Measurements from ENCODE around the gene RASSF8. TPM values are rescaled to one million over a fixed set of nuclear protein-coding genes. Genes with fewer than 3 reads are reported as not detected.

RASSF8 gene
- total RNA-seq, 2 experiments from 2014 or later: not detected

GRCh38 chr12:26077915-26078702 is 119.6 kb downstream of the RASSF8 start:
- no peak for TF ChIP-seq EZH2phosphoT487 (IDR thresholded peaks at IDR 0.05; ENCODE audit: borderline replicate concordance, low read depth, low read length)
- DNase-seq (ENCODE audit: low spot score): no peak
- H3K4me1 ChIP-seq (ENCODE audit: insufficient read depth, low read length, poor library complexity, severe bottlenecking): no peaks in the 10 kb centered on the region
- no peak overlapping the region for H3K27ac ChIP-seq (ENCODE audit: low read depth, low read length, poor library complexity, severe bottlenecking)
- no peaks in the 10 kb centered on the region for H3K9me2 ChIP-seq (ENCODE audit: insufficient read depth, low read length)
- no peaks in the 10 kb centered on the region for H3K9me3 ChIP-seq (ENCODE audit: low read length)
- H2AFZ ChIP-seq (ENCODE audit: low read length): no peak overlapping the region
- intact Hi-C loops (cut with micrococcal nuclease; ENCODE audit: unreplicated experiment): no loop called here
- H3K4me3 ChIP-seq (ENCODE audit: low read depth, low read length, poor library complexity, severe bottlenecking): no peak overlapping the region
- ChIA-PET POLR2A (no interaction called here), CTCF (ENCODE audit: unreplicated experiment) (no interaction called here)
- no peaks in the 10 kb centered on the region for H3K79me2 ChIP-seq (ENCODE audit: insufficient read depth, low read depth, low read length)
- no TSS peak for BruUV-seq (replicated peaks)
- H3K4me2 ChIP-seq (ENCODE audit: low read length): no peak overlapping the region
- H3K36me3 ChIP-seq (ENCODE audit: insufficient read depth, low read length): no peaks in the 10 kb centered on the region
- no peaks in the 10 kb centered on the region for H4K20me1 ChIP-seq (ENCODE audit: insufficient read depth, low read length)

- Histone ChIP-seq H3K9me3 (ENCODE audit: low read length) (no peaks in the 10 kb centered on the region), H3K36me3 (ENCODE audit: insufficient read depth, low read length) (no peaks in the 10 kb centered on the region), H4K20me1 (ENCODE audit: insufficient read depth, low read length) (no peaks in the 10 kb centered on the region), H3K27ac (ENCODE audit: low read depth, low read length, poor library complexity, severe bottlenecking) (no peak overlapping the region), H3K4me1 (ENCODE audit: insufficient read depth, low read length, poor library complexity, severe bottlenecking) (no peaks in the 10 kb centered on the region), H2AFZ (ENCODE audit: low read length) (no peak overlapping the region), H3K79me2 (ENCODE audit: insufficient read depth, low read depth, low read length) (no peaks in the 10 kb centered on the region), H3K4me2 (ENCODE audit: low read length) (no peak overlapping the region), H3K4me3 (ENCODE audit: low read depth, low read length, poor library complexity, severe bottlenecking) (no peak overlapping the region), H3K9me2 (ENCODE audit: insufficient read depth, low read length) (no peaks in the 10 kb centered on the region)
- BruUV-seq (replicated peaks): no TSS peak
- ChIA-PET CTCF (ENCODE audit: unreplicated experiment) (no interaction called here), POLR2A (interaction anchor here (0.7 kb wide), 1 partner anchor 127 kb away, joined by 3 read pairs; no protein-coding TSS in a partner anchor)
- no peak for DNase-seq (ENCODE audit: low spot score)
- intact Hi-C loops (cut with micrococcal nuclease; ENCODE audit: unreplicated experiment): no loop called here
- TF ChIP-seq CTCF (conservative IDR thresholded peaks at IDR 0.05; ENCODE audit: low read length) (no peak), EZH2phosphoT487 (IDR thresholded peaks at IDR 0.05; ENCODE audit: borderline replicate concordance, low read depth, low read length) (no peak)
These were observed 122.4 kb downstream of the RASSF8 start for GRCh38 chr12:26080911-26081310.

- CTCF ChIA-PET (ENCODE audit: unreplicated experiment): no interaction called here
- no peaks in the 10 kb centered on the region for H4K20me1 ChIP-seq (ENCODE audit: insufficient read depth, low read length)
- no peaks in the 10 kb centered on the region for H3K79me2 ChIP-seq (ENCODE audit: insufficient read depth, low read depth, low read length)
- no TSS peak for BruUV-seq (replicated peaks)
- no peak overlapping the region for H2AFZ ChIP-seq (ENCODE audit: low read length)
- POLR2A ChIA-PET: no interaction called here
- H3K4me1 ChIP-seq (ENCODE audit: insufficient read depth, low read length, poor library complexity, severe bottlenecking): no peaks in the 10 kb centered on the region
- H3K4me2 ChIP-seq (ENCODE audit: low read length): no peak overlapping the region
- no peak overlapping the region for H3K27ac ChIP-seq (ENCODE audit: low read depth, low read length, poor library complexity, severe bottlenecking)
- no peak overlapping the region for H3K4me3 ChIP-seq (ENCODE audit: low read depth, low read length, poor library complexity, severe bottlenecking)
- no peak for TF ChIP-seq CTCF (conservative IDR thresholded peaks at IDR 0.05; ENCODE audit: low read length)
- TF ChIP-seq EZH2phosphoT487 (IDR thresholded peaks at IDR 0.05; ENCODE audit: borderline replicate concordance, low read depth, low read length): no peak
- no peak for DNase-seq (ENCODE audit: low spot score)
- no peaks in the 10 kb centered on the region for H3K36me3 ChIP-seq (ENCODE audit: insufficient read depth, low read length)
- H3K9me3 ChIP-seq (ENCODE audit: low read length): no peaks in the 10 kb centered on the region
- intact Hi-C loops (cut with micrococcal nuclease; ENCODE audit: unreplicated experiment): no loop called here
- no peaks in the 10 kb centered on the region for H3K9me2 ChIP-seq (ENCODE audit: insufficient read depth, low read length)
These were observed 128.5 kb downstream of the RASSF8 start for GRCh38 chr12:26086936-26087335.

All from OCI-LY7 (cell line).